Fibroblast of lung (primary cell): ENCODE data around the gene WEE1. TPM values are rescaled to one million over a fixed set of nuclear protein-coding genes. Genes with fewer than 3 reads are reported as not detected.

ENCODE experiments used
- DNase-seq, 2 donors: peaks; one replicate each; pipeline versions ENCODE4 v3.0.0 to v3.0.0-alpha.2; 2010; ENCODE audit warnings: low read depth in 2 of 2
- H2AFZ ChIP-seq: 2 replicates; pipeline ENCODE4 v1.5.1; 2012; ENCODE audit warnings: low read length, control low read depth, inconsistent platforms
- H3K27ac ChIP-seq: 2 replicates; pipeline ENCODE4 v1.5.1; 2011; ENCODE audit warnings: low read length, control low read depth; ENCODE audit not compliant: insufficient read depth
- H3K27me3 ChIP-seq: 2 replicates; pipeline ENCODE4 v1.5.1; 2011; ENCODE audit warnings: mild to moderate bottlenecking, low read length; ENCODE audit not compliant: control insufficient read depth, insufficient read depth
- H3K36me3 ChIP-seq: 2 replicates; pipeline ENCODE4 v1.5.1; 2011; ENCODE audit warnings: low read length; ENCODE audit not compliant: control insufficient read depth, insufficient read depth
- H3K4me1 ChIP-seq: 2 replicates; pipeline ENCODE4 v1.5.1; 2011; ENCODE audit warnings: low read length; ENCODE audit not compliant: control insufficient read depth, insufficient read depth; ENCODE audit errors: extremely low read depth
- H3K4me2 ChIP-seq: 2 replicates; pipeline ENCODE4 v1.5.1; 2011; ENCODE audit warnings: low read length, control low read depth; ENCODE audit not compliant: insufficient read depth; ENCODE audit errors: extremely low read depth
- H3K4me3 ChIP-seq, 4 experiments: fragments of 200-600 bp in 1 of 4; sonication (generic) in 1 of 4; replicated peaks in 1 of 4; 2 replicates each; pipeline ENCODE4 v1.5.1; 2011 to 2016; ENCODE audit warnings: low read length in 4 of 4, low read depth in 3 of 4, mild to moderate bottlenecking in 3 of 4, control low read depth in 2 of 4, inconsistent platforms in 1 of 4, mixed read lengths in 1 of 4; ENCODE audit not compliant: insufficient read depth in 1 of 4; ENCODE audit errors: control extremely low read depth in 1 of 4
- H3K79me2 ChIP-seq: 2 replicates; pipeline ENCODE4 v1.5.1; 2012; ENCODE audit warnings: mild to moderate bottlenecking, low read length, inconsistent platforms; ENCODE audit not compliant: control insufficient read depth, insufficient read depth
- H3K9ac ChIP-seq: 2 replicates; pipeline ENCODE4 v1.5.1; 2011; ENCODE audit warnings: mild to moderate bottlenecking, low read length, control low read depth; ENCODE audit not compliant: insufficient read depth
- H3K9me3 ChIP-seq: 2 replicates; pipeline ENCODE4 v1.5.1; 2012; ENCODE audit warnings: low read depth, low read length; ENCODE audit not compliant: control insufficient read depth, insufficient read depth
- H4K20me1 ChIP-seq: 2 replicates; pipeline ENCODE4 v1.5.1; 2011; ENCODE audit warnings: low read length; ENCODE audit not compliant: control insufficient read depth, insufficient read depth; ENCODE audit errors: extremely low read depth
- EZH2 ChIP-seq: IDR thresholded peaks from 2 replicates; pipeline ENCODE4 v1.5.1; 2012; ENCODE audit warnings: low read length, control low read depth, mild to moderate bottlenecking; ENCODE audit errors: missing control alignments
- polyA plus RNA-seq, 2 donors: library from polyadenylated mRNA; depleted of rRNA in 1 of 2; stranded (reverse) in 1 of 2; unstranded in 1 of 2; fragments of >200 nt; gene quantifications; 2 replicates each; pipeline ENCODE4 v1.2.1, GENCODE V29; 2011 to 2012; ENCODE audit warnings: missing spikeins in 1 of 2
- total RNA-seq: library from RNA; depleted of rRNA; stranded (reverse); fragments of >200 nt; gene quantifications from 2 replicates; pipeline ENCODE4 v1.2.1, GENCODE V29; 2014
- TF ChIP-seq, protein P1 (sequence below), 2 donors: IDR thresholded peaks in 1 of 2; conservative IDR thresholded peaks in 1 of 2; 1 replicate in 1 of 2; 2 replicates in 1 of 2; pipeline ENCODE4 v1.5.1; 2011 to 2012; ENCODE audit warnings: low read length in 2 of 2, control low read depth in 1 of 2, inconsistent platforms in 1 of 2, low read depth in 1 of 2, mild to moderate bottlenecking in 1 of 2

WEE1 gene
- total and polyA plus RNA-seq, 2 donors (not counting 1 experiment from before 2014, with no cell fraction given) = 55.2 to 77.5 TPM

DNA sequence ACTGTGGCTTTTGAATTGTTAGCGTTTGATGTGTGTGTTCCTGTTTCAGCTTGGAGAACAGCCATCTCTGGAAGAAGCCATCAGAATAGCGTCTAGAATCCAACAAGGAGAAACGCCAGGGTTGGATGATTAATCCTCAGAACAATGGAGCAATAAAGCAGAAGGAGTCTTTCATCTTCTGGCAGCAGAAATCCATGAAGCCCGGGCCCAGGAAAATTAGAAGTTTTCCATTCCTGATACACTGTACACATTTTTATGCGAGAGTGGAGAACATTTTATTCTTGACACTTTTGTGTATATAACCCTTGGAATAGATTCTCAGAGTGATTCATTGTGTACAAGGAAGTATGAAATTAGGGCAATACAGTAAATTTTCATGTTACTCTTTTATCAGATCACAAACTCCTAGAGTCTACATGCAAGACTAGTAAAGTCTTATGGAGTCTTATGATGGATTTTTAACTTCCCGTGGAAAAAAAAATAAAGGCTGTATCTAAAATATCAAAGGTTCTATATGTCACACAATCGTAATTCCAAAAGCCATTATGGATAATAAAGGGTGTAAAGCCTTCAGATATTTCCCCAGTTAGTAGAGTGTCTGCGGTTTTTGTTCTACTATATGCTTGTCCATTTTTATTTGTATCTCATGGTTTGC lies 45.9 kb upstream of the WEE1 start:
- H3K4me1 ChIP-seq = peaks cover 13% of the 10 kb centered on the region
- peak overlapping the region; percentile 28 for H3K27ac ChIP-seq
- H3K79me2 ChIP-seq = no peaks in the 10 kb centered on the region
- H3K27me3 ChIP-seq = no peaks in the 10 kb centered on the region
- H3K4me2 ChIP-seq = peak overlapping the region; percentile 63
- H3K9ac ChIP-seq = no peak overlapping the region
- H3K4me3 ChIP-seq = peak overlapping the region in 1 of 4 experiments; percentile 11
- peak; percentile 92 to 94 for DNase-seq
- peak overlapping the region; percentile 45 for H2AFZ ChIP-seq
- no peaks in the 10 kb centered on the region for H3K36me3 ChIP-seq
- TF ChIP-seq EZH2 = no peak
- TF ChIP-seq, protein P1, sequence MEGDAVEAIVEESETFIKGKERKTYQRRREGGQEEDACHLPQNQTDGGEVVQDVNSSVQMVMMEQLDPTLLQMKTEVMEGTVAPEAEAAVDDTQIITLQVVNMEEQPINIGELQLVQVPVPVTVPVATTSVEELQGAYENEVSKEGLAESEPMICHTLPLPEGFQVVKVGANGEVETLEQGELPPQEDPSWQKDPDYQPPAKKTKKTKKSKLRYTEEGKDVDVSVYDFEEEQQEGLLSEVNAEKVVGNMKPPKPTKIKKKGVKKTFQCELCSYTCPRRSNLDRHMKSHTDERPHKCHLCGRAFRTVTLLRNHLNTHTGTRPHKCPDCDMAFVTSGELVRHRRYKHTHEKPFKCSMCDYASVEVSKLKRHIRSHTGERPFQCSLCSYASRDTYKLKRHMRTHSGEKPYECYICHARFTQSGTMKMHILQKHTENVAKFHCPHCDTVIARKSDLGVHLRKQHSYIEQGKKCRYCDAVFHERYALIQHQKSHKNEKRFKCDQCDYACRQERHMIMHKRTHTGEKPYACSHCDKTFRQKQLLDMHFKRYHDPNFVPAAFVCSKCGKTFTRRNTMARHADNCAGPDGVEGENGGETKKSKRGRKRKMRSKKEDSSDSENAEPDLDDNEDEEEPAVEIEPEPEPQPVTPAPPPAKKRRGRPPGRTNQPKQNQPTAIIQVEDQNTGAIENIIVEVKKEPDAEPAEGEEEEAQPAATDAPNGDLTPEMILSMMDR (conservative IDR thresholded peaks at IDR 0.05 in 1 of 2, IDR thresholded peaks at IDR 0.05 in 1 of 2; ENCODE audit: low read depth in 1 of 2, low read length in 2 of 2) = no peak
- no peaks in the 10 kb centered on the region for H3K9me3 ChIP-seq
- H4K20me1 ChIP-seq = no peaks in the 10 kb centered on the region

DNA sequence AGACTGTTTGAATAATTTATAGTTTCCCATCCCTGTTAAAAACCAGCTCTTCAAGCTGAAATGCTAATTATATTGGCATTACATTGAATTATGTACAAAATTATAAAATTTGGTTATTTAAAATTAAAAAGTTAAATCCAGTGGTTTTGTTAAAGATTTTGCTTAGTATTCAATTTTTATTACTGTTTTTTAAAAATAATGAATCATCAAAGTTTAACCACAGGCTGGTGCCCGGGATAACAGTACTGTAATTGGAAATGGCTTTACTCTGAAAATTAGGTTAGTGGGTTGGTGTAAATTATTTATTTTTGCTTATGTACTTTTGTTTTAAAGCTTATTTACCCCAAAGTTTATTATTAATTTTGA lies 45.4 kb upstream of the WEE1 start:
- Histone ChIP-seq H3K27me3 (no peaks in the 10 kb centered on the region), H2AFZ (no peak overlapping the region), H3K9ac (no peak overlapping the region), H3K4me2 (no peak overlapping the region), H3K9me3 (no peaks in the 10 kb centered on the region), H3K36me3 (no peaks in the 10 kb centered on the region), H4K20me1 (no peaks in the 10 kb centered on the region), H3K79me2 (no peaks in the 10 kb centered on the region), H3K4me3 (no peak overlapping the region), H3K27ac (no peak overlapping the region), H3K4me1 (peaks cover 13% of the 10 kb centered on the region)
- TF ChIP-seq, protein P1 (conservative IDR thresholded peaks at IDR 0.05 in 1 of 2, IDR thresholded peaks at IDR 0.05 in 1 of 2; ENCODE audit: low read depth in 1 of 2, low read length in 2 of 2) = no peak
- no peak for TF ChIP-seq EZH2
- no peak for DNase-seq

DNA sequence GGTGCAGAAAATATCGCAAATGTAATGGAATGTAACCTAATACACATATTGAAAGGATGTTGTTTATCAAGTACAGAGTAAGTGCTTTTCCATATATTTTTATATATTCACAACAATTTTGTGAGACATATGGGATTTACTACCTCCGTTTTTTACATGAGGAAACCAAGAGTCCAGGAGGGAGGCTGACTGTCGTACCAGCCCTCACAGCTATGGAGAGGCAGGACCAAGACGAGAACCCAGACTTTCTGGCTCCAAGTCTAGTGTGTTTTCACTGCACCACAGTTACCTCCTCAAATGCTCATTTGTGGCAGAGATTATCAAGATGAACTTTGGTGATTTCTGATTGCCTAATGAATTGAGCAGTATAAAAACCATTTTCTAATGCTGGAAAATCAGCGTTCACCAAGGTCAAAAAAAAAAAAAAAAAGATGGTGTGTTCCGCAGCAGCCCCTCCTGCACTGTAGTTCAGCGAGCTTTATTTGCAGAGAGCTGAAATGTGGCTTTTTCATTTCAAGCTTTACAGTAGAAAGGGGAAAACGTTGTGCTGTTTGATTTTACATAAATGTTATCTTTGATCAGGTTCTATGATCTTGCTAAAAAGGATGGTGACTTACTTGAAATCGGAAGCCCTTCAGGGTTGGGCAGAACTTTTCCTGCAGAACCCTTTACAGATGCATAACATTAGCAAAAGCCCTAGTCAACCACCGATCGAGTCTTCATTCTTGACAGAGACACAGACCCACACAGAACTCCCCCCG lies 44.7 kb upstream of the WEE1 start:
- H3K27ac ChIP-seq = no peak overlapping the region
- H3K9me3 ChIP-seq = no peaks in the 10 kb centered on the region
- DNase-seq = no peak
- no peaks in the 10 kb centered on the region for H4K20me1 ChIP-seq
- H3K4me1 ChIP-seq = peaks cover 13% of the 10 kb centered on the region
- H3K9ac ChIP-seq = no peak overlapping the region
- H2AFZ ChIP-seq = no peak overlapping the region
- no peaks in the 10 kb centered on the region for H3K79me2 ChIP-seq
- no peaks in the 10 kb centered on the region for H3K36me3 ChIP-seq
- no peak for TF ChIP-seq EZH2
- TF ChIP-seq, protein P1 (conservative IDR thresholded peaks at IDR 0.05 in 1 of 2, IDR thresholded peaks at IDR 0.05 in 1 of 2; ENCODE audit: low read depth in 1 of 2, low read length in 2 of 2) = no peak
- H3K4me2 ChIP-seq = no peak overlapping the region
- H3K27me3 ChIP-seq = no peaks in the 10 kb centered on the region
- H3K4me3 ChIP-seq = no peak overlapping the region
